ENCODE data around the gene BASP1. TPM values are rescaled to one million over a fixed set of nuclear protein-coding genes. Genes with fewer than 3 reads are reported as not detected.
A peak's percentile ranks its signal among the peaks of the same experiment; 100 is the strongest.
"Not testable (repeated sequence)": the region's sequence is repeated elsewhere in the genome, so short reads cannot be mapped to it uniquely, and the experiment has no call there.

The BASP1 gene
- total RNA-seq, 1 donor from 2014 or later: 82.6 TPM

GRCh38 chr5:17191574-17191973, 25.9 kb upstream of the BASP1 start:
- not testable (repeated sequence) for DNase-seq (ENCODE audit: low read depth)

- no peak for DNase-seq (ENCODE audit: low read depth)
These were observed 25.2 kb upstream of the BASP1 start for GRCh38 chr5:17192191-17192590.

GRCh38 chr5:17196024-17196423, 21.4 kb upstream of the BASP1 start:
- no peak for DNase-seq (ENCODE audit: low read depth)

GRCh38 chr5:17196697-17197096, 20.7 kb upstream of the BASP1 start:
- DNase-seq (ENCODE audit: low read depth): no peak

GRCh38 chr5:17203329-17204132, 13.9 kb upstream of the BASP1 start:
- peak; percentile 75 for DNase-seq (ENCODE audit: low read depth)

GRCh38 chr5:17204133-17204489, 13.3 kb upstream of the BASP1 start:
- DNase-seq (ENCODE audit: low read depth): no peak

GRCh38 chr5:17206021-17206420, 11.4 kb upstream of the BASP1 start:
- DNase-seq (ENCODE audit: low read depth): no peak

GRCh38 chr5:17212191-17212590, 5.2 kb upstream of the BASP1 start:
- no peak for DNase-seq (ENCODE audit: low read depth)

GRCh38 chr5:17212996-17213395, 4.4 kb upstream of the BASP1 start:
- DNase-seq (ENCODE audit: low read depth): no peak

GRCh38 chr5:17213938-17214337, 3.5 kb upstream of the BASP1 start:
- no peak for DNase-seq (ENCODE audit: low read depth)

GRCh38 chr5:17214893-17215292, 2.5 kb upstream of the BASP1 start:
- DNase-seq (ENCODE audit: low read depth): no peak

GRCh38 chr5:17215361-17215760, 2.1 kb upstream of the BASP1 start:
- no peak for DNase-seq (ENCODE audit: low read depth)

GRCh38 chr5:17216176-17216973, 1.1 kb upstream of the BASP1 start:
- peak; percentile 71 for DNase-seq (ENCODE audit: low read depth)

GRCh38 chr5:17216974-17217492, 398 bp upstream of the BASP1 start:
- DNase-seq (ENCODE audit: low read depth): no peak

- DNase-seq (ENCODE audit: low read depth): no peak
These were observed 1.0 kb downstream of the BASP1 start for GRCh38 chr5:17218353-17219005.

- no peak for DNase-seq (ENCODE audit: low read depth)
These were observed 1.6 kb downstream of the BASP1 start for GRCh38 chr5:17219006-17219422.

GRCh38 chr5:17219469-17219868, 2.0 kb downstream of the BASP1 start:
- DNase-seq (ENCODE audit: low read depth): no peak

GRCh38 chr5:17219992-17220391, 2.6 kb downstream of the BASP1 start:
- no peak for DNase-seq (ENCODE audit: low read depth)

GRCh38 chr5:17220469-17220868, 3.0 kb downstream of the BASP1 start:
- no peak for DNase-seq (ENCODE audit: low read depth)

GRCh38 chr5:17221843-17222636, 4.6 kb downstream of the BASP1 start:
- DNase-seq (ENCODE audit: low read depth): peak; percentile 56

- DNase-seq (ENCODE audit: low read depth): no peak
These were observed 5.2 kb downstream of the BASP1 start for GRCh38 chr5:17222664-17223063.

Measured in renal cortical epithelial cell (primary cell).